Measurements from ENCODE around the gene PAGR1.

GRCh38 chr16:29814592-29814991, 1.4 kb upstream of the PAGR1 start:
- no peak for TF ChIP-seq GATA3 (IDR thresholded peaks at IDR 0.05; ENCODE audit: low read depth, low read length)
- TF ChIP-seq GATA2 (IDR thresholded peaks at IDR 0.05; ENCODE audit: low read depth, low read length) = no peak

Measured in SH-SY5Y (cell line).